NOMO-1 (cell line): ENCODE measurements around the gene MMAB.
A peak's percentile ranks its signal among the peaks of the same experiment; 100 is the strongest.
"Not testable (repeated sequence)": the region's sequence is repeated elsewhere in the genome, so short reads cannot be mapped to it uniquely, and the experiment has no call there.

Source experiments
- DNase-seq, 2 experiments: peaks; one replicate each; lab custom pipeline; 2025; ENCODE audit not compliant: unreplicated experiment in 2 of 2; lab: John Stamatoyannopoulos, UW

MMAB gene

DNA sequence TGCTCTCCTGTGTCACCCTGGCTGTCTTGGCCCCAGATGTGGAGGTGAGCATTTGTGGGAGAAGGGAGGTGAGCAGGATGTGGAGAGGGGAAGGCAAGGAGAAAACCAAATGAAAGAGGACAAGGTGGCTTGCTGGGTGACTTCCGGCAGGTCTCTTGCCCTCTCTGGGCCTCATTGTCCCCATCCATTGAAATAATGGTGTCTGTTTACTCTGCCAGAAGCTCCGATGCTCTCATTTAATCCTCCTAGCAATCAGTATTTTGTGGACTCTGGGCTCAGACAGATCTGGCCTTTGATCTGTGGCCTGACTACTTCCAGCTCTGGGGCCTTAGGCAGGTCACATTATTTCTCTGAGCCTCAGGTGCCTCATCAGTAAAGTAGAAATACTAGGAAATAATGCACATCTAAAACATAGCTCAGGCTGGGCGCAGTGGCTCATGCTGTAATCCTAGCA, 30.9 kb upstream of the MMAB start:
- no peak for DNase-seq

GRCh38 chr12:109602132-109602531, 28.8 kb upstream of the MMAB start:
- DNase-seq = not testable (repeated sequence)

- DNase-seq = no peak
These were observed 28.3 kb upstream of the MMAB start for GRCh38 chr12:109601557-109601956.

DNA sequence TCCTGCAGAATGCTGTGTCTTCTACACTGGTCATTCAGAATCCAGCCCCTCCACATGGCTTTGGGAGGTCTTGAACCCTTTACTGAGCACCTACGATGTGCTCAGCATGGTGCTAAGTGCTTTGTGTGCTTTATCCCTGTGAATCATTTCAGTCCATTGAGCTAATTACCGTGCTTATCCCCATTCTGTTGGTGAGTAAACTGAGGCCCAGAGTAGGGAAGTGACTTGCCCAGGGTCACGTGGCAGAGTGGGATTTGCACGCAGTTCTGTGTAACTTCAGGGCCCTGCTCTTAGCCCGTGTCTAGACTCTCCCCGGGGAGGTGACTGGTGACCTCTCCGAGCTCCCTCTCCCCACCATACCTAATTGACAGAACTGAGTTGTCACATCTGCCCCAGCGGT, 27.7 kb upstream of the MMAB start:
- DNase-seq = no peak

- no peak for DNase-seq
These were observed 27.2 kb upstream of the MMAB start for GRCh38 chr12:109600481-109600880.

DNA sequence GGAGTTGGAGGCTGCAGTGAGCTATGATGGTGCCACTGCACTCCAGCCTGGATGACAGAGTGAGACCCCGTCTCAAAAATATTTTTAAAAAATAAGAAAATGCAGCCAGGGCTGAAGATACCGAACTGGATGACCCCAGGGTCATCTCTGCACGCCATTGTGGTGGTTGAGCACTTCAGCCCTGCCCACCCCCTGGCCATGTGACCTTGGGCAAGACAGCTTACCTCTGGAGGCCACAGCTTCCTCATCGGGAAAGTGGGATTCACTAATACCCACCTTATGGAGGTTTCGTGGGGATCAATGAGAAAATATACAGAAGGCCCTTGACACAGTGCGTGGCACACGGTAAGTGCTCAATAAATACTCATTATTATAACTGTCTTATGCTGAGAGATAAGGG, 25.8 kb upstream of the MMAB start:
- no peak for DNase-seq

- DNase-seq = no peak
These were observed 25.1 kb upstream of the MMAB start for GRCh38 chr12:109598428-109598854.

- DNase-seq = peak; percentile 29
These were observed 24.6 kb upstream of the MMAB start for GRCh38 chr12:109597795-109598427.

- no peak for DNase-seq
These were observed 24.1 kb upstream of the MMAB start for GRCh38 chr12:109597414-109597794.

DNA sequence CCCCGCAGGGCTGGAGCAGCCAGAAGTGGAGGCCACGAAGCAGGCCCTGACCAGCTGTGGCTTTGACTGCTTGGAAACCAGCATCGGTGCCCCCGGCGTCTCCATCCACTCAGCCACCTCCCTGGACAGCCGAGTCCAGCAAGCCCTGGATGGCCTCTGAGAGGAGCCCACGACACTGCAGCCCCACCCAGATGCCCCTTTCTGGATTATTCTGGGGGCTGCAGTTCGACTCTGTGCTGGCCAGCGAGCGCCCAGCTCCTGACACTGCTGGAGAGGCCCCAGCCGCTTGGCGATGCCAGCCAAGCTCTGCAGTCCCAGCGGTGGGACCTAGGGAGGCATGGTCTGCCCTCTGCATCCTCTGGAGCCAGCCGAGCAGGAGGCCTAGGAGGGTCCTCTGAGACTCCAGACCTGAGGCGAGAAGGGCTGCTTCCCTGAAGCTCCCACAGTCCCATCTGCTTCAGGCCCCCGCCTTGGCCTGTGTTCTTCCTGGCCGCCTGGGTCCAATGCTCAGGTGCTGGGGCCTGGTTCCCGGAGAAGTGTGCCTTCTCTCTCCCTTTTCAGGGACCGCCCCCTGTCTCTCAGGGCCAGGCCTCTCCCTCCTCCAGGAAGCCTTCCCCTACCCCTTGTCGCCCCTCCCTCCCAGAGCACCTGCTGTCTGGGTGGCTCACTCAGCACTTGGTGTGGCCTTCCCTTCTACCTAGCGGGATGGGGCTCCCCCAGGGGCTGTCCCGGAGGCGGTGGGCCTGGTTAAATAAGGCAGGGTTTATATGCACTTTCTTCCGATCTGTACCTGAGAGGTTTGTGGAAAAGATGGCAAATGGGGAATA, 23.3 kb upstream of the MMAB start:
- no peak for DNase-seq

DNA sequence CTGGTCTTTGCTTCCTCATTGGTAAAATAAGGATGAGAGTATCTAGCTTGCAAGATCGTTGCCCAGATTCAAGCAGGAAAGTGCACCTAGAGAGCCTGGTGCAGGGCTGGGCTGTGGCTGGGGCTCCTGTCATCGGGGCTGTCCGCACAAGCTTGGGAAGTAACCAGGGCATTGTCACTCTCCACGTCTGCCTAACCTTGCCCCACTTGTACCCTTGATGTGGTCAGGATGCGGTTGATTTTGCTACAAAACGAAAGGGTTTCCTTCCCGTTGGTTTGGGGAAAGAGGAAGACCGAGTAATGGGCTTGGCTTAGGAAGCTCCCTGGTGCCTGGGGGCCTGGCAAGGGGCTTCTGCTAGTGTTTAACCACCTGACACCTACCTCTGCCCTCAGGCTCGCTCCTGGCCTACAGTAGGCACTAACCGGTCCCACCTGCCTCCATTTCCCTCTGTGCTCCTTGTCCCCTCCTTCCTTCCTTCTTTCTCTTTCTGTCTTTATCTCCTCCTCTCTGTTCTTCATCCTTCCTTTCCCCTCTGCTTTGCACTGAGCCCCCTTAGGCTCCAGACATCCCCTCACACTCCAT, 22.1 kb upstream of the MMAB start:
- peak; percentile 71 to 81 for DNase-seq

GRCh38 chr12:109594556-109595317, 21.4 kb upstream of the MMAB start:
- DNase-seq = no peak

DNA sequence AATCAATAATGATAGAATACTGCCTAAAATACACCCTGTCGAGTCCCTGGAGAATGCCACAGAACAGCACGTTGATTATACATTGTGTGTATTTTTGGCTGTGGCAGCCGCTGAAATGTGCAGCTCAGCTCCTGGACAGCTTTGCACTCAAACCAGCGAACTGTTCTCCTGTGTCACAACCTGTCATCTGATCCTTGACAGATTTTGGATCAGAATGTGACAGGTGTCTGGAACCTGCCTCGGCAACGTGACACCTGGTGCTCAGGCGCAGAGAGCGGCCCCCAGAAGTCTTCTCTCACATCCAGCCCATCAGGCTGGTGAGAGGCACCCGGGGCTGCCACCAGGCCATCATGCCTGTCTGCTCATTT, 19.6 kb upstream of the MMAB start:
- no peak for DNase-seq

- no peak for DNase-seq
These were observed 19.0 kb upstream of the MMAB start for GRCh38 chr12:109592195-109592904.

GRCh38 chr12:109591041-109591440, 17.7 kb upstream of the MMAB start:
- DNase-seq = no peak

DNA sequence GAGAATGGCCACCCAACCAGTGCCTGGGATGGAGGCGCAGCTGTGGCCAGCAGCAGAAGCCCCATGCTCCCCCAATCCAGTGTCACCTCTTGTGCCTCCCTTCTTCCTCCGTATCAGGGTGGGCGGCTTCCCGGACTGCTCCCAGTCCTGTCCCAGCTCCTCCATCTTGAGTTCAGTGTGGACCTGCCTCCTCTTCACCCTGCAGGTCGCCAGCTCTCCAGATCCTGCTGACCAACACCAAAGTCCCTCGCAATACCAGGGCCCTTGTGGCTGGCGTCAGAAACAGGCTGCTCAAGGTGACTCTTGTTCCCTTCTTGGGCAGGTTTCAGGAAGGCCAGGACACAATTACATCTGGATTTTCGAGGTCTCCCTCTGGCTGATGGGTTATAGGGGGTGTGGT, 17.3 kb upstream of the MMAB start:
- no peak for DNase-seq

DNA sequence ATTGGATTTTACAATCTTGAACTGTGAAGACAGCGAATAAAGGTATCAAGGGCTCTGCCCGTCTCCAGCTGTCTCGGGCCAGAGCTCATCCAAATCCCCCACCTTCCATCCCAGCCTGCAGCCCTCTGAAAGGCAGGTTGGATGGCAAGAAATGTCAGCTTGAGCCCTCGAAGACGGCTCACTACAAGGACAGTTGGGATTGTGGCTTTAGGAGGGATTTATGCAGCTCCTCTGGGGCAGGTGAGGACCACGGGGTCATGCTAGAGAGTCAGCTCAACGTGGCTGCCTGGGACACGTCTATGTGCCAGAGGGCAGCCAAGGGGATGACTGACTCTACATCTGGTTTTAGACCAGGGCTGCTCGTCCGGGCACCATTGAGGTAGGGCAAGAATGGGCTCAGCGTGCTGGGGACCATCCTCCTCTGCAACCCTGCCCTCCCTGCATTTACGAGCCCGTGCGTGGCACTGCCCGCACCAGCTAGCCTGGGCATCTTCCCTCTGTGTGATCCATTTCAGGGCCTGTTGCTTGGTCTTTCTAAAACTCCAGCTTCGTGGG, 16.5 kb upstream of the MMAB start:
- no peak for DNase-seq

GRCh38 chr12:109589240-109589590, 15.9 kb upstream of the MMAB start:
- no peak for DNase-seq

GRCh38 chr12:109588461-109589239, 15.3 kb upstream of the MMAB start:
- no peak for DNase-seq

DNA sequence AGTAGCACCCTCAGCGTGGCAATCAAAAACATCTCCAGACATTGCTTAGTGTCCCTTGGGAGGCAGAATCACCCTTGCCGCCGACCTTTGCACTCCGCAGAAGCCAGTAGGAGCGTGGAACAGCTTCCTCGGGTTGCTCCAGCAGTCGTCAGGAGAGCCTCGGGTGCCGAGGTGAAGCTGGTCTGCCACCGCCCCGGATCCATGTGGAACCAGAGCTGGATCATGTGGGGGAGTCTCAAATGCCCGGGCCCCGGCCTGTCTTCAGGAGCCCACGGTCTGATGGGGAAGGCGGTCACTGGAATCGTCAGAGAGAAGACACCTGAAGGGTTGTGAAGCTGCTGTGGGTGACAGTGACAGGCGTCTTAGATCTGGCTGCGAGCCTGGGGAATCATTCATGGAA, 14.6 kb upstream of the MMAB start:
- DNase-seq = no peak
